ENCODE results near the gene MPP2. TPM values are rescaled to one million over a fixed set of nuclear protein-coding genes. Genes with fewer than 3 reads are reported as not detected.

Gene MPP2
- total and polyA plus RNA-seq, 11 donors: 6.7 to 22.3 (median 13.6) TPM

- Histone ChIP-seq H3K27ac (no peak overlapping the region), H3K9me3 (no peaks in the 10 kb centered on the region), H3K36me3 (no peaks in the 10 kb centered on the region), H3K27me3 (peaks cover 0 to 22% (median 9%) of the 10 kb centered on the region in 9 donors), H3K4me3 (no peak overlapping the region), H3K4me1 (peaks cover 0 to 8% (median 3%) of the 10 kb centered on the region in 12 donors)
- TF ChIP-seq POLR2A (IDR thresholded peaks at IDR 0.05) (no peak), CTCF (IDR thresholded peaks at IDR 0.05) (no peak)
- intact Hi-C loops (cut with DNase I): no loop called here
- ATAC-seq (no peak), DNase-seq (peak in 1 of 5 donors; percentile 28)
- WGBS, 4 donors: 80 to 88% (median 82%) methylated on average over 6 of the region's 6 CpGs
These were observed 28.6 kb upstream of the MPP2 start for GRCh38 chr17:43935926-43936261.

- no peak overlapping the region for H3K27ac ChIP-seq
- DNase-seq (peak in 1 of 5 donors; percentile 17), ATAC-seq (no peak)
- no peaks in the 10 kb centered on the region for H3K9me3 ChIP-seq
- intact Hi-C loops (cut with DNase I): no loop called here
- no peaks in the 10 kb centered on the region for H3K36me3 ChIP-seq
- H3K27me3 ChIP-seq: peaks cover 0 to 22% (median 9%) of the 10 kb centered on the region in 9 donors
- WGBS, 4 donors: 84 to 94% (median 85%) methylated on average over 5 of the region's 5 CpGs
- TF ChIP-seq POLR2A (IDR thresholded peaks at IDR 0.05) (no peak), CTCF (IDR thresholded peaks at IDR 0.05) (no peak)
- H3K4me1 ChIP-seq: peaks cover 0 to 8% (median 3%) of the 10 kb centered on the region in 12 donors
- H3K4me3 ChIP-seq: no peak overlapping the region
These were observed 28.0 kb upstream of the MPP2 start for GRCh38 chr17:43935204-43935925.

- peaks cover 0 to 10% (median 3%) of the 10 kb centered on the region in 9 donors for H3K27me3 ChIP-seq
- H3K4me3 ChIP-seq: no peak overlapping the region
- H3K9me3 ChIP-seq: no peaks in the 10 kb centered on the region
- ATAC-seq (no peak), DNase-seq (peak in 1 of 5 donors; percentile 16)
- H3K36me3 ChIP-seq: no peaks in the 10 kb centered on the region
- H3K4me1 ChIP-seq: peaks cover 0 to 6% (median under 1%) of the 10 kb centered on the region in 12 donors
- TF ChIP-seq CTCF (IDR thresholded peaks at IDR 0.05) (no peak), POLR2A (IDR thresholded peaks at IDR 0.05) (no peak)
- intact Hi-C loops (cut with DNase I): no loop called here
- WGBS, 4 donors: 93 to 96% (median 95%) methylated on average over 4 of the region's 4 CpGs
- H3K27ac ChIP-seq: no peak overlapping the region
These were observed 25.6 kb upstream of the MPP2 start for GRCh38 chr17:43932923-43933322.

GRCh38 chr17:43932357-43932756 is 25.0 kb upstream of the MPP2 start:
- no peak for TF ChIP-seq POLR2A (IDR thresholded peaks at IDR 0.05)
- no peak for TF ChIP-seq CTCF (IDR thresholded peaks at IDR 0.05)
- no peak overlapping the region for H3K27ac ChIP-seq
- intact Hi-C loops (cut with DNase I): no loop called here
- H3K36me3 ChIP-seq: no peaks in the 10 kb centered on the region
- H3K4me1 ChIP-seq: peaks cover 0 to 7% (median 1%) of the 10 kb centered on the region in 12 donors
- H3K9me3 ChIP-seq: no peaks in the 10 kb centered on the region
- DNase-seq (peak in 1 of 5 donors; percentile 45), ATAC-seq (peak in 1 of 4 donors; percentile 28)
- WGBS, 4 donors: 86 to 94% (median 90%) methylated on average over 7 to 10 of the region's 10 CpGs
- no peak overlapping the region for H3K4me3 ChIP-seq
- H3K27me3 ChIP-seq: peaks cover 0 to 8% (median 0%) of the 10 kb centered on the region in 9 donors
